Activated CD4-positive, alpha-beta T cell treated with anti-CD3 and anti-CD28 coated beads, Interleukin-2, amount 50 U/mL, for 24 hours (primary cell): ENCODE results near the gene WSCD2.

Experiments
- DNase-seq, 2 donors: peaks; one replicate each; pipeline ENCODE4 v3.0.0-alpha.2; 2020; ENCODE audit warnings: low read depth in 1 of 2, low spot score in 1 of 2

The WSCD2 gene

GRCh38 chr12:108126990-108127501 lies 2.0 kb upstream of the WSCD2 start:
- DNase-seq: no peak

GRCh38 chr12:108127654-108128053 lies 1.4 kb upstream of the WSCD2 start:
- no peak for DNase-seq

GRCh38 chr12:108128221-108129016 lies 669 bp upstream of the WSCD2 start:
- DNase-seq: no peak

GRCh38 chr12:108131035-108131434 lies 1.9 kb downstream of the WSCD2 start:
- no peak for DNase-seq

GRCh38 chr12:108131657-108132126 lies 2.6 kb downstream of the WSCD2 start:
- no peak for DNase-seq

- no peak for DNase-seq
These were observed 4.4 kb downstream of the WSCD2 start for GRCh38 chr12:108133482-108133881.

- no peak for DNase-seq
These were observed 5.7 kb downstream of the WSCD2 start for GRCh38 chr12:108134744-108135143.

GRCh38 chr12:108135627-108136026 lies 6.5 kb downstream of the WSCD2 start:
- DNase-seq: no peak

- no peak for DNase-seq
These were observed 7.6 kb downstream of the WSCD2 start for GRCh38 chr12:108136697-108137096.

GRCh38 chr12:108139454-108139853 lies 10.4 kb downstream of the WSCD2 start:
- DNase-seq: no peak

- DNase-seq: no peak
These were observed 11.4 kb downstream of the WSCD2 start for GRCh38 chr12:108140501-108140900.

GRCh38 chr12:108141600-108142130 lies 12.6 kb downstream of the WSCD2 start:
- DNase-seq: no peak

- DNase-seq: no peak
These were observed 14.1 kb downstream of the WSCD2 start for GRCh38 chr12:108143144-108143543.

GRCh38 chr12:108144080-108144479 lies 15.0 kb downstream of the WSCD2 start:
- no peak for DNase-seq

GRCh38 chr12:108145011-108145410 lies 15.9 kb downstream of the WSCD2 start:
- DNase-seq: no peak

GRCh38 chr12:108146035-108146893 lies 17.2 kb downstream of the WSCD2 start:
- DNase-seq: no peak

GRCh38 chr12:108147279-108147678 lies 18.2 kb downstream of the WSCD2 start:
- DNase-seq: no peak

GRCh38 chr12:108148521-108149074 lies 19.5 kb downstream of the WSCD2 start:
- DNase-seq: no peak

- no peak for DNase-seq
These were observed 21.3 kb downstream of the WSCD2 start for GRCh38 chr12:108150436-108150835.

GRCh38 chr12:108151533-108152169 lies 22.6 kb downstream of the WSCD2 start:
- no peak for DNase-seq

GRCh38 chr12:108152170-108152538 lies 23.1 kb downstream of the WSCD2 start:
- no peak for DNase-seq
